ENCODE measurements around the gene IARS1.

IARS1 gene

DNA sequence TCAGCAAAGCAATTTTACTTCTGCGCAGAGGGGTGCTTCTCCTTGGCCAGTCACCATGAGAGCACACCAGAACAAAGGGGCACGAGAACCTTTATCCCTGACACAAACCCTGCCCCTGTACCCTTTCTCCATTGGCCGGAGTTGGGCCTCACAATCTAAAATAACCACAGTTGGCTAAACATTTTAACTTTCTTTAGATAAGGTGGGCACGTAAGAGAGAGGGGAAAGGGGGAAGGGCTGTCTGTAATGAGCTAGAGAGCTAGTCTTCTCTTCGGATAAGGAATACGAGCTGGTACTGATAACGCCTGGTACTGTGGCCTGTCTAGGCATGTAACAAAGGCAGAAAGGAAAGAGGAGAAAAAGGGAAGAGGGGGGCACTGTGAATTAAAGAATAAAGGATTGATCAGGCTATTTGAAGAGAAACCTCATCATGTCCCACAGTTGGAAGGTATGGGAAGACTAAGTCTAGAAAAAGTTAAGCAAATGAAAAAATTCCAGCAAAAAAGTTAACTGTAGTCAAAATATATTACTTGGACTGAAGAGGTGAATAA, 1.8 kb upstream of the IARS1 start:
- DNase-seq, result no peak

DNA sequence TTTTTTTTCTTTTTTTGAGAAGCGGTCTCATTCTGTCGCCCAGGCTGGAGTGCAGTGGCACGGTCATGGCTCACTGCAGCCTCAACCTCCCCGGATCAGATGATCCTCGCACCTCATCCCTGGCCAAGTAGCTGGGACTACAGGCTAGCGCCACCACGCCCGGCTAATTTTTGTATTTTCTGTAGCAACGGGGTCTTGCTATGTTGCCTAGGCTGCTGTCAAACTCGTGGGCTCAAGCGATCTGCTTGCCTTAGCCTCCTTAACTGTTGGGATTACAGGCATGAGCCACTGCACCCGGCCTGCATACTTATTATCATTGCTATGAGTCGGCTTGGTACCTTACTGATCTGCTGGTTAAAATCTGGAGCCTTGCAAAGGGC, 790 bp upstream of the IARS1 start:
- DNase-seq, result no peak

DNA sequence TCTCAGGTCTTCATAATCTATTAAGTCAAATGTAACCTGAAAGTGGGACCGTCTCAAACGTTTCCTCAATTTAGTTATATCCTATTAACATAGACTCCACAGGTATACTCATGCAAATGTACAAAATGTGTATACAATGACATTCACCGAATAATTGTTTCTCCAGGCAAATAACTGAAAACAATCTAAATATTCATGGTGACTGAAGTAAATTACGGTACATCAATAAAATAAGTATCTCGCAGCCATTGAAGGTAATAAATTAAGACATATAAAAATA, 482 bp downstream of the IARS1 start:
- DNase-seq, result no peak

DNA sequence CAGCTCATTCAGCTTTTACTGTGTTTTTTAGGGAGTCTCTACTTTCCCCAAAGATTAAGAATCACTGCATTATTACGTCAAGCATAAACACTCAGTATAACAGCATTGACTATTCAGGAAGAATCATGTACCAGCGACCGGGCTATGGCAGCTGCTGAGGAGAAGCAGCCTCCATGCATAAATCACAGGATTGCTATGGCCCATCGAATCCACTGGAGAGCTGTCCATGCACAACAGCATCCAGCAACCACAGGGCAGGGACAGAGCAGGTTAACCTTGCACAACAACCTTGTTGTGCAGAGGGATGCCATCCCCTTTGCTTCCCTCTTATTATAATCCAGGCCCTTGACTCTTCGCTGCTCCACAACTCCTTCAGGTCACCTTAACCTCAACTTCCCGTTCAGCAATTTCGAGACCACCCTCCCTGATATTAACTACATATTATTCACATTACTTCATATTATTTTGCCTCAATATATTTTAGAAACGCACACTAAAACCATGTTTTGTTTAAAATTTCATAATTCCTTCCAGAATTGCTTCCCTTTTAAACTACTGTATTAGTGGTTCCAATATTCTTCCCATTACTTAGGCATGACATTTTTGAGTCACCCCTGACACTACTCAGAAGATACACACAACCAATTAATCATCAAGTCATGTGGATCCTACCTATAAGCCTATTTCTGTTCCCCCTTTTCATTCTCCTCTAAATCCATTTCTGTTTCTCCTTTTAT, 991 bp downstream of the IARS1 start:
- DNase-seq, result peak; percentile 34 to 66

DNA sequence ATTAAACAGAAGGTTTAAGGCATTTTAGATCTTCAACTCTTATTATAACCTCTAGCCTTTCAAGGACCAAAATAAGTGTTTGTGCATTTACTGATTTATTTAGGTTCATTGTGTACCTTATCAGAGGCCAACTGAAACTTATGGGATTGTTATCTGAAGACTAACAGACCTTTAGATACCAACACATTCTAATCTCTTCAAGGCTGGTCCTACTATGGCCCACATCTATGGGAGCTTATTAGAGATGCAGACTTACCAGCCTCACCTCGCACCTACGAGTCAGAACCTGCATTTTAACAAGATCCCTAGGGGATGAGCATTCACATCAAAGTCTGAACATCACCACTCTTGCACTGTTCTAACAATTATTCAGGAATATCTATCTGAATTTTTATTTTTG, 1.9 kb downstream of the IARS1 start:
- DNase-seq, result no peak

DNA sequence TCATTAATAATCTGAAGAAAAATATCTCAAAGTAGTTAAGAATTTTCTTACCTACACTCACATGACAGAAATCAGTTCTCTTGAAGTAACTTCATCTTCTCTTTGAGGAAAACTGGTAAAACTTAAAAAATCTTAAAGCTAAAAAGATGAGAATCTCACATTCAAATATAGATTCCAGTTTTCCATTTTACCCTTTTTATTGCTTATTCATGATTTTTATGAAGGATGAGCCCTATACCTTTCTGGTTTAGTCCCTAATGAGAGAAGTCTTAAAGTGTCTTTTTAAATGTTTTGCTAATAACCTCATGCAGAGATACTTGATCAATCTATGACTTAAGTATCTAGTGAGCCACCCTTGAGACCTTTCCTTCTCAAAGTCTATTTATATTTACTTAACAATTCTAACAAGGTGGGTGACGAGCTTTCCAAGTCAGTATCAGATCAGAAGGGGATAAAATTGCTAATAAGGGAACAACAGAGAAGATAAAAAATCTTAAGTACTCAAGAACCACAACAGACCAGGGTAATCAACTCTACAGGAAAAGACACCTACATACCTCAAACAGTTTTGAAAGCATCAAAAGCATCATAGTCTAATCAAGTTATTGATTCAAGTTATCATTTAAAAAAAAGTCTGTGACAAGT, 2.6 kb downstream of the IARS1 start:
- no peak for DNase-seq

DNA sequence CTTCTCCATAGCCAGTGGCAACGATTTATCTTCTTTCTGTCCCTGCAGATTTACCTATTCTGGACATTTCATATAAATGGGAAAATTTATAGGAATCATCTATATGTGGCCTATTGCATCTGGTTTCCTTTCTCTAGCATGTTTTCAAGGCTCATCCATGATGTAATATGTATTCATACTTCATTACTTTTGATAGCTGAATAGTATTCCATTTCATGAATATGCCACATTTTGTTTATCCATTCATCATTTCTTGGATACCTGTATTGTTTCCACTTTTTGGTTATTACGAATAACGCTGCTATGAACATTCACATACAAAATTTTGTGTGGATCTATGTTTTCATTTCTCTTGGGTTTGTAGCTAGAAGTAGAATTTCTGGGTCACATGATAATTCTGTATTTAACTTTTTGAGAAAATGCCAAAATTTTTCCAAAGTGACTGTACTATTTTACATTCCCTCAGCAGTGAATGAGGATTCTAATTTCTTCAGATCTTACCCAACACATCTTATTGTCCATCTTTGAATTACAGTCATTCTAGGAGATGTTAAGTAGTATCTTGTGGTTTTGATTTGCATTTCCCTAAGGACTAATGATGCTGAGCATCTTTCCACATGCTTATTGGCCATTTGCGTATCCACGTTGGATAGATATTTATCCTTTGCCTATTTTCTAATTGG, 3.6 kb downstream of the IARS1 start:
- no peak for DNase-seq

DNA sequence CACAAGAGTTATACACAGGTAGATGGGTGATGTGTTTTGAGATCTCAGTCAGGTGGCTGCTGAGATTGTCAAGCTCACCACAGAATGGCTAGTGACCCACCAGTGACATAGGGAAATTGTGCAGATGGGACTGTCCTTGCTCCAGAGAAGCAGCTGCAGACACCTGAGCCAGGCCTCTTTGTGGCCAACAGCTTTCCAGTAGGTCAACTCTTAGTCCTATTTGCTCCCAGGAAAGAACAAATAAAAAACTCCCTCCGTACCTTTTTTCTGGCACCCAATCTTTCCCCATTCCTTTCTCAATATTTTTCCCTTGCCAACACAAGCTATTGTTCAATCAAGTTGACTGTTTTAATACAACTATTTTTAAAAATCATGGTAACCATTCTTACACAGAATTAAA, 14.2 kb downstream of the IARS1 start:
- DNase-seq, result no peak

DNA sequence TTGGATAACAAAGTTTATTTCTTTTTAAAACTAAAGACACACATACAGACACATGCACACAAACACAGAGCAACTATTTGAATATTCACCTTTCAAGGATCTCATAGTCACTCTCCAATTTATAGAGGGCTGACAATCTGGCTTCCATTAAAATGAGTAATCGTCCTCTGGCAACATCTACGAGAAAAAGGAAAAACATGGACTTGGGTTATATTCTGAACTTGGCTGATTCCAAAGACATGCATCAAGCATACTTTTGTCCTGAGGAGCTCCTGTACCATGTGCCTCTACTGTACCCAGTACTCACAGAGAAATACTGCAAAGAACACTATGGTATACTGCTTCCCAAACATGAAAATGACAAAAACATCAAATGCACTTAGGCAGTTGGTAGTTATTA, 15.4 kb downstream of the IARS1 start:
- no peak for DNase-seq

DNA sequence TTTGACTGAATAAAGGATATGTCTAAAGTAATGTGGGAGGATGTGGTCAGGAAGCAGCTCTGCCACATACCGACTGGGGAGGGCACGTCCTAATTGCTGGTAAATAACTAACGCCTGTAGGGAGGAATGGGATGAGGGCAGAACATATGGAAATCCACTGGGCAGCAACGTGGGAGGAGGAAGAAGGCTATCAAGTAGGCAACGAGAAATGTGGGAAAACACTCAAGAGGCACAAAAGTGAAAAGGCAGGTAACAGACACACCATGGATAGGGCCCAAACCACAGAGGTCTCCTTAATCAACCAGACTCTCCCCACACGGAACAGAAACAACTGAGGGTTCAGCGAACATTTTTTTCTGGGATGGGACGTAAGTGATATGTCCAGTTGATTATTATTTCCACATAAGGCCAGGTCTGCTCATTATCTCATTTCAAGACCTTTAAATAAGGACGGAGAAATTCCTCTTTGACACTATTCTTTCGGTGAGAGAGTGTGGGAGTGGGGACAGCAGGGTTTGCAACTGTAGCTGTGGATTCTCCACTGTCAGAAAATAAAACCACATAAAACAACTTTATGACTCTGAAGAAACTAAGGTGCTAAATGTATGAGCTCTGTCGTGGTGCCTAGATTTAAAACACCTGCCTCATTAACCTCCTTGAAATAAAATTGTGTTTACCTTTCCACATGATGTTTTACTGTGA, 17.0 kb downstream of the IARS1 start:
- no peak for DNase-seq

DNA sequence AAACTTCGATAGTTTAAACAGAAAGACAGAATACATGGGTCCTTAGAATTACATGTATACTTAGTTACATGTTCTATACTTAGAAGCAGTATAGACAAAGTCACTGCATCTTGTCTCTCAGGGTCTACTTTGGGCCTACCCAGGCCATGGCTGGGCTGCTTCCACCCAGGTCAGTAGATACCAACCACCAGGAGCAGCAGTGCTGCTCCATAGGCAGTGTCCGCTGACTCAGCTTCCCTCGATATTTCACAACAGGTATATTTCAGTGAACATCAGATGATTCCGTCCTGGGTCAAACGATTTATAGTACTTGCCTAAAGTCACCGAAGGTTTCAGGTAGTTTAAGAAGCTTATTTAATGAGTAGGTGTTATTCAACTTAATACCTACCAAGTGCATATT, 18.0 kb downstream of the IARS1 start:
- DNase-seq, result peak in 1 of 2 donors; percentile 4

DNA sequence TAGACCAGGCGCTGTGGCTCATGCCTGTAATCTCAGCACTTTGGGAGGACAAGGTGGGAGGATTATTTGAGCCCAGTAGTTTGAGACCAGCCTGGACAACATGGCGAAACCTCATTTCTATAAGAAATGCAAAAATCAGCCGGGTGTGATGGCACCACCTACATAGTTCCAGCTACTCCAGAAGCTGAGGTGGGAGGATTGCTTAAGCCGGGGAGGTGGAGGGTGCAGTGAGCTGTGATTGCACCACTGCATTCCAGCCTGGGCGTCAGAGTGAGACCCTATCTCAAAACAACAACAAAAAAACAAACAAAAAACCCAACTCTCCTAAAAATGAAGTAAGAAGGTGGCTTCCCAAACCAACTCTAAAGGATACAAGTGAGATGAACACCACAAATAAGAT, 23.0 kb downstream of the IARS1 start:
- no peak for DNase-seq

DNA sequence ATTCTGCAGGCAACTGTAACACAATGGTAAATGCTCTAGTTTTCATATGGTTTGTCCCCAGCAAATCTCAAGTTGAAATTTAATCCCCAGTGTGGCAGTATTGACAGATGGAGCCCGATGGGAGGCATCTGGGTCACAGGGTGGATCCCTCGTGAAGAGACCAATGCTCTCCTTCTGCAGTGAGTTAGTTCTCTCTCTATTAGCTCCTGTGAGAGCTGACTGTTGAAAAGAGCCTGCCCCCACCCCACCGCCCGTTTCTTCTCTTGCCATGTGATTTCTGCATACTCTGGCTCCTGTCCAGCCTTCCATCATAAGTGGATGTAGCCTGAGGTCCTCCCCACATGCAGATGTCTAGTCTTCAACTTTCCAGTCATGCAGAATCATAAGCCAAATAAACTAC, 27.0 kb downstream of the IARS1 start:
- DNase-seq, result no peak

DNA sequence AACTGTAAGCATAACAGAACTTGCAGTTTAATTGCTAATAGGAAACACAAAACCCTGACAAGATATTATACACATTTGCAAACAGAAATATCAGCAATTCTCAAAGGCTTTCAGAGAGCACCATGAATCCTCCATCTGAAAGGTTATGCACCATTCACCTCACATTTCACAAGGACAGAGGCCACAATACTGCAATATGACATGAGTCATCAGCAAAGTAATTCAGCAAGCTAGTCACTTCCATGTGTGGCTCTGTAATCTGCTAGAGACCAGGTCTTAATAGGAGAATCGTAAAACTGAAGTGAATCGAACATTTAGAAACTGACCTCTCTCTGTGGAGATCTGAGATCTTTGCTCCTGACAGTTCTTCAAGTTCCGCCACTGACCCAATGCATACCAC, 28.3 kb downstream of the IARS1 start:
- DNase-seq, result peak in 1 of 2 donors; percentile 25

DNA sequence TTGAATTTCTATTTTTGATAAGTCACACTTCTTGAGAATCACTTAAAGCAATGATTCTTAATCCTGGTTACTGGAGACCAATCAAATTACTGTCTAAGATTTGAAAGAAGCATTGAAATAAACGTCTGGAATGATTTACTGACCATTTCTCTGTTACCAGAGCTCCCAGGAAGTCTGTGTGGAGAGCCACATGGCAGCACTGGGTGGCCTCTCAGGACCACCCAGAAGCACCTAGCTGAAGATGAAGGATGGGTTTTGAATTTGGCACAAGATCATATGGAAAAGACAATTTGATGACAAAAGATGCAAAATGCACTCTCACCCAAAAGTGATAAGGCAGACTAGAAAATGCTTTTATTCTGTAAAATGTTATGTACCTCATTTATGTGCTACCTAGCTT, 30.4 kb downstream of the IARS1 start:
- DNase-seq, result no peak

DNA sequence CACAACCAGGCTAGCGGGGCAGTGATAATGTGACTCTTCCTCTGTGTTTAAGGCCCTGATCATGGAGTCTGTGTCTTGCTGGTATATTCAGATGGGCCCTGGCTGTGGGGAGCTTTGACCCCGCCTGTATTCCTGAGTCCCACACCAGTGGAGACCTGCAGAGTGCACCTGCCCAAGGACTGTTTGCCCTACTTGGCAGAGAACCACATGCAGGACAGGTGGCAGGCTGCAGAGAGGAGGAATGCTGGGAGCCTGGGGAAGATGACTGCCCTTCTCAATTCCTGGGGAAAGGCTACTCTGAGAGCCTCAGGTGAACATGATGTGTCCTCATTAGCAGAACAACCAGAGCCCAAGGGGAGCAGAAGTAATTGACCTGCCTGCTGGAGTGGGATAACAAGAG, 36.2 kb downstream of the IARS1 start:
- DNase-seq, result no peak

DNA sequence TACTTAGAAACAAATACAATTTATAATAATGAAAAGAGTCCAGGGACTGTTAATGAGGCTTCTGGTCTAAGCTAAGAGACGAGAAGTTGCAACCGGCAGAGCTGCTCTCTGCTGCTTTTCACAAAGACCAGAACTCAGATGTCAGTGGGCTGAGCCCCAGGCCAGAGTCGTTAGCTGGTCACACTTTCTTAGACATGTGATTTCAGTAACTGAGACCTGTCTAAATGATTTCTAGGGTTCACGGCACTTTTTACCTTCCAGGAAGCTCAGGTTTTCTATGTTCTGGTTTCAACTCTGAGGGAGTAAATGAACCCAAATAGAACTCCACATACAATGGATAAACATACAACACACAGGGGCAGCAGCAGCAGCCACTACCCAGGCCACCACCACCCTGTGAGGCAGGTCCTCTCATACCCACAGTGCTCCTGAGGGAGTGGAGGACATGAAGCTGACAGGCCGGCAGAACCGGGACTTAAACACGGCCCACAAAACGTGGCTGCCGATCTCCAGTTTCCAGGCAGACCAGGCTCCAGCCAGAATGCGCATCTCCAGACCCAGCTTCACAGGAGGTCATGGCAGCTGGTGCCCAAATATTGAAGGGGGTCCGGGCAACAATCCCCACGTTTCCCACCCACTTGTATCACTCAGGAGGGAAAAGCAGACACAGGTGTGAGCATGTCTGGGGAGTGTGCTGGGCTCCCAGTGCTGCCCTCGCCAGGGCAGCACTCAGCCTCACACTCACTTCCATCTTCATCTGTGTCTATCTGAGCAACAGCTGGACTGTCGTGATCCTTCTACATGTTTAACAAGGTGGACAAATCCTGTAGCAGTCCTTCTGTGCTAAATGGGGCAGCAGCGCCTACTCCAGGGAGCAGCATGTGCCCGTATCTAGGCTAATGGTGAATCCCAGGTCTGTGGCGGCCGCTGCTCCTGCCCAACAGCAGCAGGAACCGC, 38.8 kb downstream of the IARS1 start:
- DNase-seq, result no peak

DNA sequence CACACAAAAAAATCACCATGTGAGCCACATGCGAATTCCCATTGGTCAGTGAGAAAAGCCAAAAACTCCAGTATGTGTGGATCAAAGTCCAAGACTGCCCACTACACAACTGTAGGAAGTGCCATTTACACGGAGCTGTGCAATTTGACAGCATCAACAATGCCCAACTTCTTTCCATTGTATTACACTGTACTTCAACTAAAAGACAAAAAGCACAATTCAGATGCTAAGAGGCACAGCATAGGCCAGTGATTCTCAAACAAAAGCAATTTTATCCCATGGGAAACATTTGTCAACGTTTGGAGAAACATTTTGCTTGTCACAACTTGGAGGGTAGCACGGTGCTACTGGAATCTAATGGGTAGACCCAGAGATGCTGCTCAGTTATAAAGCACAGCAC, 39.8 kb downstream of the IARS1 start:
- no peak for DNase-seq

DNA sequence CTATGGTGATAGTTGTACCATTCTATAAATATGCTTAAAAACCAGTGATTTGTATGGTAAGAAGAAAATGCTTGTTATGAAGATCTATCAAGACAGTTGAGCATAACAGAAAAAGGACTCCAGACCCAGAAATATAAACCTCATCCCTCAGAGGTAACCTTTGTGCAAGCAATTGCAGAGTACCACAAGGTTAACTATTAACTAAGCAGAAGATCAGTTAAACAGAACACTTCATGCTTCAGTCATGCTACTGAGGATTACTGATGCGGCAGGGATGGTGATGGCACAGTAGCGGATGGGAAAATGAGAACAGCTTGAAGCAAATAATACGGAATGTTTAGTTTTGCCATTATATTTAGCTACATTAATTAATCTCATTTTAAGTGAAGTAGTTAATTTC, 45.5 kb downstream of the IARS1 start:
- DNase-seq, result no peak

DNA sequence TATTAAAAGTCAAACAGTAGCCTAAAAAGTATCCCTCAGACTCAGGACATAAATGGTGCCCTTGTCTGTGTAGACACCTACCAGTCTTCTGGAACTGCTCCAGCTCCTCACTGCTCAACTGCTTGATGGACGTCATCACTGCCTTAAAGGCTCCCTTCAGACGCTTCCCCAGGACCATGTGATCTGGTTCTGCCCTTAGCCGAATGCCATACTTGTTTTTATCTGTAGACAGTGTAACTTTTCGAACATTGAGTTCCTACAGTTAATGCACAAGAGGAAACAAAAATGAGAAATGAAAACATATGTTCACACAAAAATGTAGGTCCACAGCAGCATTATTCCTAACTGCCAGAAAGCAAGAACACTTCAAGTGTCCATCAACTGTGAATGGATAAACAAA, 46.2 kb downstream of the IARS1 start:
- no peak for DNase-seq

DNA sequence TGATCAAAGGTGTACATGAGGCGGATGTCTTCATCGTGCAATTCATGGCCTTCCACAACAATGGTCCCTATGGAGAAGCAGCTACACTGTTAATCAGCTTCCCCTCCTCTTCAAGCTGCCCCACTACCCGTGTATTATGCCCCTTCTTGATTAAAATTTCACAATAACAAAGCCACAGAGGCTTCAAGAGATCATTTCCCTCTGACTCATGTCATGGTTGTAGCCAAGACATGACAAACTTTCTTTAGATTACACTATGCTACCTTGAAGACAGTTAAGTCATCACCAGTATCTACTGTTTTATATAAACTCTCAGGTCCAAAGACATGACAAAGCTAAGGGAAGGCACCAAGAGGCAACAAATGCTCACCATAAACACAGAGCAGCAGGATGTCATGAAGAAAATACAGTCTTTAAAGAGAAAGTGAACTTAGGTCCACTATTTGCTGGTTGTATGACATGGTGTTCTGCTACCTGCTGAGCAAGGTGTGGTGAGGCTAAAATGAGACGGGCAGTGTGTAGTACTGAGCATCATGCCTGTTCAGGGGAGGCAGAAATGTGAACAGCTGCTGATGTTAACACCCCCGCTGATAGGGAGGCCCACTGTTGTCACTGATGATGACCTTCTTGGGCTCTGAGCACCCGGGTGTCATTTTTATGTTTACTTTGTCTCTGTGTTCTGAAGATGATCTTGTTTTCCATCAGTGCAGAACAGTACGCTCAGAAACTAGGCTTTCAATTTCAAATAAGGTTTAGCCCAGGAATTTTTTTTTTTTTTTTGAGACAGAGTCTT, 48.3 kb downstream of the IARS1 start:
- peak in 1 of 2 donors; percentile 7 for DNase-seq
